H1 (cell line): ENCODE results near the gene FGF11. TPM values are rescaled to one million over a fixed set of nuclear protein-coding genes. Genes with fewer than 3 reads are reported as not detected.

Source experiments
- CTCF ChIA-PET: fragments of 300-600 bp; sonication (Branson Sonifier 250); formaldehyde crosslinking; loops from one replicate; lab custom pipeline; 2021; ENCODE audit not compliant: partially characterized antibody; lab: Charles Lee
- POLR2A ChIA-PET: fragments of 300-600 bp; sonication (Branson Sonifier 250); formaldehyde crosslinking; loops from one replicate; lab custom pipeline; 2021; ENCODE audit warnings: inconsistent platforms; ENCODE audit not compliant: partially characterized antibody; lab: Charles Lee
- DNase-seq, 2 experiments: peaks; one replicate each; pipeline versions ENCODE4 v3.0.0 to v3.0.0-alpha.2; 2010 to 2022; ENCODE audit warnings: low spot score in 2 of 2, low read depth in 1 of 2, mixed read lengths in 1 of 2
- FAIRE-seq: peaks from 2 replicates; lab custom pipeline; 2011; peaks lifted over from hg19 to GRCh38; lab: Jason Lieb, UNC
- H2AFZ ChIP-seq: 2 replicates; pipeline ENCODE4 v1.8.1; 2012; ENCODE audit warnings: low read length, inconsistent platforms
- H2AK5ac ChIP-seq: 2 replicates; pipeline ENCODE4 v1.6.1; 2013; ENCODE audit warnings: low read depth, low read length
- H2BK120ac ChIP-seq: replicated peaks from 2 replicates; pipeline ENCODE3; 2013; ENCODE audit warnings: low read depth, low read length, inconsistent platforms
- H2BK12ac ChIP-seq: 2 replicates; pipeline ENCODE4 v1.6.1; 2013; ENCODE audit warnings: low read depth, low read length
- H2BK15ac ChIP-seq: 2 replicates; pipeline ENCODE4 v1.6.1; 2013; ENCODE audit warnings: low read length
- H2BK20ac ChIP-seq: 2 replicates; pipeline ENCODE4 v1.6.1; 2013; ENCODE audit warnings: low read length
- H2BK5ac ChIP-seq: 2 replicates; pipeline ENCODE4 v1.6.1; 2013; ENCODE audit warnings: low read depth, low read length
- H3K14ac ChIP-seq: 2 replicates; pipeline ENCODE4 v1.6.1; 2013; ENCODE audit warnings: inconsistent platforms; ENCODE audit not compliant: insufficient read length
- H3K18ac ChIP-seq: 2 replicates; pipeline ENCODE4 v1.6.1; 2013; ENCODE audit warnings: low read length; ENCODE audit errors: extremely low read depth
- H3K23ac ChIP-seq: 2 replicates; pipeline ENCODE4 v1.6.1; 2013; ENCODE audit warnings: inconsistent platforms; ENCODE audit not compliant: insufficient read length
- H3K23me2 ChIP-seq: 2 replicates; pipeline ENCODE4 v1.6.1; 2013; ENCODE audit warnings: low read depth, low read length
- H3K27ac ChIP-seq: 2 replicates; pipeline ENCODE4 v1.6.1; 2011; ENCODE audit warnings: low read depth, low read length, inconsistent platforms
- H3K27me3 ChIP-seq, 4 experiments: replicated peaks in 1 of 4; 1 replicate in 1 of 4; 2 replicates in 3 of 4; pipeline versions ENCODE4 v1.6.1 to v1.8.1; 2011 to 2013; ENCODE audit warnings: low read length in 3 of 4, mild to moderate bottlenecking in 3 of 4, inconsistent platforms in 2 of 4, mixed read lengths in 2 of 4, moderate library complexity in 1 of 4; ENCODE audit not compliant: control insufficient read depth in 3 of 4, insufficient read depth in 3 of 4; ENCODE audit errors: extremely low read depth in 1 of 4
- H3K36me3 ChIP-seq, 4 experiments: 2 replicates each; pipeline versions ENCODE4 v1.6.1 to v1.8.1; 2011 to 2013; ENCODE audit warnings: mild to moderate bottlenecking in 4 of 4, low read length in 3 of 4, moderate library complexity in 2 of 4, control low read depth in 1 of 4, inconsistent platforms in 1 of 4; ENCODE audit not compliant: insufficient read depth in 4 of 4, control insufficient read depth in 2 of 4
- H3K4ac ChIP-seq: replicated peaks from 2 replicates; pipeline ENCODE3; 2013; ENCODE audit warnings: low read length, low read depth, mixed read lengths, inconsistent platforms; ENCODE audit not compliant: insufficient read length
- H3K4me1 ChIP-seq, 4 experiments: replicated peaks in 1 of 4; 1 replicate in 1 of 4; 2 replicates in 3 of 4; pipeline versions ENCODE4 v1.6.1 to v1.8.1; 2011 to 2013; ENCODE audit warnings: low read length in 3 of 4, inconsistent platforms in 2 of 4, mixed read lengths in 1 of 4; ENCODE audit not compliant: insufficient read depth in 4 of 4, control insufficient read depth in 3 of 4
- H3K4me2 ChIP-seq, 2 experiments: 2 replicates each; pipeline versions ENCODE4 v1.6.1 to v1.8.1; 2011 to 2013; ENCODE audit warnings: low read depth in 2 of 2, low read length in 2 of 2, control low read depth in 1 of 2, inconsistent platforms in 1 of 2, mild to moderate bottlenecking in 1 of 2; ENCODE audit not compliant: insufficient read depth in 1 of 2
- H3K4me3 ChIP-seq, 4 experiments: fragments of 200-600, 300-600 bp in 1 of 4; sonication (generic), shearing (Covaris generic), sonication (Bioruptor Twin) in 1 of 4; 2 replicates each; pipeline versions ENCODE4 v1.5.1 to v1.8.1; 2011 to 2016; ENCODE audit warnings: low read length in 4 of 4, low read depth in 3 of 4, control low read depth in 2 of 4, inconsistent platforms in 2 of 4, mild to moderate bottlenecking in 2 of 4, mixed read lengths in 1 of 4, moderate library complexity in 1 of 4; ENCODE audit not compliant: insufficient read depth in 2 of 4; ENCODE audit errors: extremely low read depth in 1 of 4
- H3K56ac ChIP-seq: replicated peaks from 2 replicates; pipeline ENCODE3; 2013; ENCODE audit warnings: low read depth, mild to moderate bottlenecking, mixed read lengths, low read length, inconsistent platforms; ENCODE audit not compliant: insufficient read length
- H3K79me1 ChIP-seq: 2 replicates; pipeline ENCODE4 v1.6.1; 2013; ENCODE audit warnings: low read depth, low read length, control low read depth
- H3K79me2 ChIP-seq, 2 experiments: 2 replicates each; pipeline versions ENCODE4 v1.6.1 to v1.8.1; 2012 to 2013; ENCODE audit warnings: low read length in 2 of 2, mild to moderate bottlenecking in 2 of 2, inconsistent platforms in 1 of 2; ENCODE audit not compliant: insufficient read depth in 2 of 2, control insufficient read depth in 1 of 2
- H3K9ac ChIP-seq, 4 experiments: replicated peaks in 1 of 4; 1 replicate in 1 of 4; 2 replicates in 3 of 4; pipeline versions ENCODE4 v1.6.1 to v1.8.1; 2011 to 2013; ENCODE audit warnings: low read depth in 3 of 4, low read length in 3 of 4, control low read depth in 2 of 4, mild to moderate bottlenecking in 2 of 4, moderate library complexity in 2 of 4, inconsistent platforms in 1 of 4; ENCODE audit errors: extremely low read depth in 1 of 4
- H3K9me3 ChIP-seq, 2 experiments: 2 replicates each; pipeline versions ENCODE4 v1.6.1 to v1.8.1; 2012 to 2013; ENCODE audit warnings: mild to moderate bottlenecking in 2 of 2, moderate library complexity in 2 of 2, control low read depth in 1 of 2, inconsistent platforms in 1 of 2, low read depth in 1 of 2, low read length in 1 of 2, mixed read lengths in 1 of 2; ENCODE audit not compliant: insufficient read depth in 2 of 2
- H4K20me1 ChIP-seq, 2 experiments: replicated peaks in 1 of 2; 2 replicates each; pipeline versions ENCODE3 to v1.8.1; 2011 to 2013; ENCODE audit warnings: inconsistent platforms in 2 of 2, low read length in 2 of 2, mild to moderate bottlenecking in 1 of 2; ENCODE audit not compliant: insufficient read depth in 2 of 2, control insufficient read depth in 1 of 2
- H4K5ac ChIP-seq: 2 replicates; pipeline ENCODE4 v1.6.1; 2013; ENCODE audit warnings: low read length, low read depth, mixed read lengths, inconsistent platforms; ENCODE audit not compliant: insufficient read length
- H4K8ac ChIP-seq: 2 replicates; pipeline ENCODE4 v1.8.0; 2013; ENCODE audit warnings: mild to moderate bottlenecking, moderate library complexity, low read length, inconsistent platforms; ENCODE audit not compliant: insufficient read depth; ENCODE audit errors: extremely low read depth
- H4K91ac ChIP-seq: replicated peaks from 2 replicates; pipeline ENCODE3; 2013; ENCODE audit warnings: low read length, mixed read lengths, inconsistent platforms; ENCODE audit not compliant: insufficient read length
- KDM1A ChIP-seq: fragments of 200-600, 300-600 bp; sonication (generic); IDR thresholded peaks from 2 replicates; pipeline ENCODE4 v1.7.1; 2016; ENCODE audit warnings: mild to moderate bottlenecking, low read length, borderline replicate concordance
- TAF7 ChIP-seq: optimal IDR thresholded peaks from 2 replicates; pipeline ENCODE3; 2011; ENCODE audit warnings: low read depth, mild to moderate bottlenecking, inconsistent platforms, low read length, moderate library complexity, borderline replicate concordance
- WGBS, 2 experiments: shearing (Covaris generic) in 1 of 2; methylation state at CpG; one replicate each; pipeline versions ENCODE4 v1.1.6 to v1.1.7; 2013 to 2015; ENCODE audit warnings: low lambda C conversion rate in 2 of 2, mixed read lengths in 2 of 2, inconsistent platforms in 1 of 2, low coverage in 1 of 2, missing lambda C conversion rate in 1 of 2; ENCODE audit not compliant: insufficient replicate concordance in 2 of 2, insufficient coverage in 1 of 2, insufficient read length in 1 of 2; ENCODE audit errors: extremely low coverage in 1 of 2, missing lambda C conversion rate in 1 of 2; 5-methylcytosine and 5-hydroxymethylcytosine counted together
- polyA plus RNA-seq, 7 experiments: library from polyadenylated mRNA; depleted of rRNA in 3 of 7; stranded (reverse) in 5 of 7; unstranded in 2 of 7; fragments of >200 nt in 5 of 7; fragments of 200-250 nt in 2 of 7; gene quantifications; 1 replicate in 5 of 7; 2 replicates in 1 of 7; 4 replicates in 1 of 7; pipeline versions ENCODE4 v1.2.1 to v1.2.3, GENCODE V29; 2011 to 2013; ENCODE audit warnings: missing spikeins in 2 of 7, mixed read lengths in 2 of 7
- total RNA-seq: library from RNA; stranded (reverse); fragmentation: NEBNext Ultra II Directional; extraction: Animal tissue kit (Norgen Biotek cat#: 25700); gene quantifications from 2 replicates; pipeline ENCODE4 v1.2.1, GENCODE V29; 2021

The FGF11 gene
- total and polyA plus RNA-seq, 2 of the 8 experiments (the other 6 are each of a cell fraction or from before 2014, with no cell fraction given) = 11.8 to 26.1 TPM

DNA sequence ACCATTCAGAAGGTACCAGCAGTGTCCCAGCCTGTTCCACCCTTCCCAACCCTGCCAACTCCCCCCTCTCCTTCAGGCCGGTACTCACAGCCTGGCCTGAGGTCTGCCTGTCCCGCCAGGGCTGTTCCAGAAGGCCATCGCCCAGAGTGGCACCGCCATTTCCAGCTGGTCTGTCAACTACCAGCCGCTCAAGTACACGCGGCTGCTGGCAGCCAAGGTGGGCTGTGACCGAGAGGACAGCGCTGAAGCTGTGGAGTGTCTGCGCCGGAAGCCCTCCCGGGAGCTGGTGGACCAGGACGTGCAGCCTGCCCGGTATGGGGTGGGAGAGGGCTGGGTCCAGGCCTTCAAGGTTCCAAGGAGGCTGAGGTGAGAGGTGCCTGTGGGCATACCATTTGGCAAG is 24.5 kb upstream of the FGF11 start:
- H3K9me3 ChIP-seq = no peaks in the 10 kb centered on the region
- no peak overlapping the region for H4K91ac ChIP-seq
- no peaks in the 10 kb centered on the region for H3K79me2 ChIP-seq
- 0 out of 2 replicates have a peak, but pooled peaks cover 1% of the 10 kb centered on the region for H3K79me1 ChIP-seq
- H3K27ac ChIP-seq = no peak overlapping the region
- H3K4me1 ChIP-seq = peaks cover 0 to 12% (median 7%) of the 10 kb centered on the region in 4 experiments; a peak in 5 of 7 replicates
- no peak overlapping the region for H3K4ac ChIP-seq
- no peak overlapping the region for H2BK5ac ChIP-seq
- ChIA-PET POLR2A (interaction anchor here (0.7 to 2.8 kb wide), 6 partner anchors 8 to 69 kb away, joined by 3 to 14 read pairs (median 4); partner anchors contain the start of genes NLGN2 and TMEM256), CTCF (interaction anchor here (2.4 kb wide), 1 partner anchor 23 kb away, joined by 5 read pairs; no protein-coding TSS in a partner anchor)
- H3K18ac ChIP-seq = no peak overlapping the region
- TF ChIP-seq TAF7 = no peak
- no peak for TF ChIP-seq KDM1A
- no peak overlapping the region for H2BK20ac ChIP-seq
- H3K27me3 ChIP-seq = no peaks in the 10 kb centered on the region
- DNase-seq (no peak), FAIRE-seq (no peak)
- peaks cover 2 to 13% of the 10 kb centered on the region in 2 experiments for H4K20me1 ChIP-seq
- peaks cover 4% of the 10 kb centered on the region; the same call in 1 of the 2 replicates for H3K23me2 ChIP-seq
- no peak overlapping the region for H2AK5ac ChIP-seq
- H3K56ac ChIP-seq = no peak overlapping the region
- no peak overlapping the region for H4K5ac ChIP-seq
- no peak overlapping the region for H3K4me3 ChIP-seq
- no peak overlapping the region for H2BK15ac ChIP-seq
- H2BK12ac ChIP-seq = no peak overlapping the region
- H2BK120ac ChIP-seq = no peak overlapping the region
- no peak overlapping the region for H3K4me2 ChIP-seq
- no peak overlapping the region for H3K9ac ChIP-seq
- H2AFZ ChIP-seq = no peak overlapping the region
- no peak overlapping the region for H4K8ac ChIP-seq
- WGBS, 2 experiments = 89% methylated on average over 14 of the region's 14 CpGs; no CpG with 5 or more reads in 1 of the 2 experiments
- no peak overlapping the region for H3K14ac ChIP-seq
- no peak overlapping the region for H3K23ac ChIP-seq
- peaks cover 0 to 34% (median 14%) of the 10 kb centered on the region in 4 experiments; a peak in 6 of 8 replicates for H3K36me3 ChIP-seq
